Measurements from ENCODE around the gene HUS1. TPM values are rescaled to one million over a fixed set of nuclear protein-coding genes. Genes with fewer than 3 reads are reported as not detected.

The HUS1 gene
- total and polyA plus RNA-seq, 2 of the 8 experiments (the other 6 are each of a cell fraction or from before 2014, with no cell fraction given), result 15.0 to 33.0 TPM

GRCh38 chr7:48004638-48005037, 25.2 kb upstream of the HUS1 start (continued):
- TF ChIP-seq, protein P1, sequence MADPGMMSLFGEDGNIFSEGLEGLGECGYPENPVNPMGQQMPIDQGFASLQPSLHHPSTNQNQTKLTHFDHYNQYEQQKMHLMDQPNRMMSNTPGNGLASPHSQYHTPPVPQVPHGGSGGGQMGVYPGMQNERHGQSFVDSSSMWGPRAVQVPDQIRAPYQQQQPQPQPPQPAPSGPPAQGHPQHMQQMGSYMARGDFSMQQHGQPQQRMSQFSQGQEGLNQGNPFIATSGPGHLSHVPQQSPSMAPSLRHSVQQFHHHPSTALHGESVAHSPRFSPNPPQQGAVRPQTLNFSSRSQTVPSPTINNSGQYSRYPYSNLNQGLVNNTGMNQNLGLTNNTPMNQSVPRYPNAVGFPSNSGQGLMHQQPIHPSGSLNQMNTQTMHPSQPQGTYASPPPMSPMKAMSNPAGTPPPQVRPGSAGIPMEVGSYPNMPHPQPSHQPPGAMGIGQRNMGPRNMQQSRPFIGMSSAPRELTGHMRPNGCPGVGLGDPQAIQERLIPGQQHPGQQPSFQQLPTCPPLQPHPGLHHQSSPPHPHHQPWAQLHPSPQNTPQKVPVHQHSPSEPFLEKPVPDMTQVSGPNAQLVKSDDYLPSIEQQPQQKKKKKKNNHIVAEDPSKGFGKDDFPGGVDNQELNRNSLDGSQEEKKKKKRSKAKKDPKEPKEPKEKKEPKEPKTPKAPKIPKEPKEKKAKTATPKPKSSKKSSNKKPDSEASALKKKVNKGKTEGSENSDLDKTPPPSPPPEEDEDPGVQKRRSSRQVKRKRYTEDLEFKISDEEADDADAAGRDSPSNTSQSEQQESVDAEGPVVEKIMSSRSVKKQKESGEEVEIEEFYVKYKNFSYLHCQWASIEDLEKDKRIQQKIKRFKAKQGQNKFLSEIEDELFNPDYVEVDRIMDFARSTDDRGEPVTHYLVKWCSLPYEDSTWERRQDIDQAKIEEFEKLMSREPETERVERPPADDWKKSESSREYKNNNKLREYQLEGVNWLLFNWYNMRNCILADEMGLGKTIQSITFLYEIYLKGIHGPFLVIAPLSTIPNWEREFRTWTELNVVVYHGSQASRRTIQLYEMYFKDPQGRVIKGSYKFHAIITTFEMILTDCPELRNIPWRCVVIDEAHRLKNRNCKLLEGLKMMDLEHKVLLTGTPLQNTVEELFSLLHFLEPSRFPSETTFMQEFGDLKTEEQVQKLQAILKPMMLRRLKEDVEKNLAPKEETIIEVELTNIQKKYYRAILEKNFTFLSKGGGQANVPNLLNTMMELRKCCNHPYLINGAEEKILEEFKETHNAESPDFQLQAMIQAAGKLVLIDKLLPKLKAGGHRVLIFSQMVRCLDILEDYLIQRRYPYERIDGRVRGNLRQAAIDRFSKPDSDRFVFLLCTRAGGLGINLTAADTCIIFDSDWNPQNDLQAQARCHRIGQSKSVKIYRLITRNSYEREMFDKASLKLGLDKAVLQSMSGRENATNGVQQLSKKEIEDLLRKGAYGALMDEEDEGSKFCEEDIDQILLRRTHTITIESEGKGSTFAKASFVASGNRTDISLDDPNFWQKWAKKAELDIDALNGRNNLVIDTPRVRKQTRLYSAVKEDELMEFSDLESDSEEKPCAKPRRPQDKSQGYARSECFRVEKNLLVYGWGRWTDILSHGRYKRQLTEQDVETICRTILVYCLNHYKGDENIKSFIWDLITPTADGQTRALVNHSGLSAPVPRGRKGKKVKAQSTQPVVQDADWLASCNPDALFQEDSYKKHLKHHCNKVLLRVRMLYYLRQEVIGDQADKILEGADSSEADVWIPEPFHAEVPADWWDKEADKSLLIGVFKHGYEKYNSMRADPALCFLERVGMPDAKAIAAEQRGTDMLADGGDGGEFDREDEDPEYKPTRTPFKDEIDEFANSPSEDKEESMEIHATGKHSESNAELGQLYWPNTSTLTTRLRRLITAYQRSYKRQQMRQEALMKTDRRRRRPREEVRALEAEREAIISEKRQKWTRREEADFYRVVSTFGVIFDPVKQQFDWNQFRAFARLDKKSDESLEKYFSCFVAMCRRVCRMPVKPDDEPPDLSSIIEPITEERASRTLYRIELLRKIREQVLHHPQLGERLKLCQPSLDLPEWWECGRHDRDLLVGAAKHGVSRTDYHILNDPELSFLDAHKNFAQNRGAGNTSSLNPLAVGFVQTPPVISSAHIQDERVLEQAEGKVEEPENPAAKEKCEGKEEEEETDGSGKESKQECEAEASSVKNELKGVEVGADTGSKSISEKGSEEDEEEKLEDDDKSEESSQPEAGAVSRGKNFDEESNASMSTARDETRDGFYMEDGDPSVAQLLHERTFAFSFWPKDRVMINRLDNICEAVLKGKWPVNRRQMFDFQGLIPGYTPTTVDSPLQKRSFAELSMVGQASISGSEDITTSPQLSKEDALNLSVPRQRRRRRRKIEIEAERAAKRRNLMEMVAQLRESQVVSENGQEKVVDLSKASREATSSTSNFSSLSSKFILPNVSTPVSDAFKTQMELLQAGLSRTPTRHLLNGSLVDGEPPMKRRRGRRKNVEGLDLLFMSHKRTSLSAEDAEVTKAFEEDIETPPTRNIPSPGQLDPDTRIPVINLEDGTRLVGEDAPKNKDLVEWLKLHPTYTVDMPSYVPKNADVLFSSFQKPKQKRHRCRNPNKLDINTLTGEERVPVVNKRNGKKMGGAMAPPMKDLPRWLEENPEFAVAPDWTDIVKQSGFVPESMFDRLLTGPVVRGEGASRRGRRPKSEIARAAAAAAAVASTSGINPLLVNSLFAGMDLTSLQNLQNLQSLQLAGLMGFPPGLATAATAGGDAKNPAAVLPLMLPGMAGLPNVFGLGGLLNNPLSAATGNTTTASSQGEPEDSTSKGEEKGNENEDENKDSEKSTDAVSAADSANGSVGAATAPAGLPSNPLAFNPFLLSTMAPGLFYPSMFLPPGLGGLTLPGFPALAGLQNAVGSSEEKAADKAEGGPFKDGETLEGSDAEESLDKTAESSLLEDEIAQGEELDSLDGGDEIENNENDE (IDR thresholded peaks at IDR 0.05; ENCODE audit: insufficient replicate concordance, low read length), result no peak
- no peak for TF ChIP-seq BRCA1 (IDR thresholded peaks at IDR 0.05; ENCODE audit: low read depth, low read length)
- TF ChIP-seq JUN (IDR thresholded peaks at IDR 0.05; ENCODE audit: low read depth, low read length), result no peak
- TF ChIP-seq EGR1 (IDR thresholded peaks at IDR 0.05; ENCODE audit: borderline replicate concordance, low read depth, low read length), result no peak
- no peak for TF ChIP-seq POLR2AphosphoS5 (IDR thresholded peaks at IDR 0.05; ENCODE audit: low read depth, low read length)
- TF ChIP-seq RXRA (IDR thresholded peaks at IDR 0.05; ENCODE audit: insufficient read depth, low read depth, low read length), result no peak
- TF ChIP-seq SRF (IDR thresholded peaks at IDR 0.05; ENCODE audit: low read depth, low read length), result no peak
- TF ChIP-seq USF2 (IDR thresholded peaks at IDR 0.05; ENCODE audit: low read length), result no peak
- TF ChIP-seq EZH2 (IDR thresholded peaks at IDR 0.05; ENCODE audit: low read depth, low read length, severe bottlenecking), result no peak
